Hematopoietic multipotent progenitor cell treated with erythropoietin and hydrocortisone succinate and interleukin-3 and kit ligand, for 8 days (in vitro differentiated cells): ENCODE measurements around the gene FGF19.

Experiments used
- DNase-seq: peaks from one replicate; pipeline ENCODE4 v3.0.0-alpha.2; 2015

Gene FGF19

GRCh38 chr11:69703768-69704507, at the start of gene FGF19:
TSS of gene FGF19 (minus strand) at chr11:69704022. CDS start at chr11:69703876, 146 bp downstream.
- DNase-seq, result peak; percentile 19

- DNase-seq, result no peak
Measured at GRCh38 chr11:69752890-69753289, 49.1 kb upstream of the FGF19 start.

GRCh38 chr11:69750875-69751597, 47.2 kb upstream of the FGF19 start:
- DNase-seq, result no peak

- DNase-seq, result no peak
Measured at GRCh38 chr11:69750108-69750850, 46.5 kb upstream of the FGF19 start.

GRCh38 chr11:69748637-69749036, 44.8 kb upstream of the FGF19 start:
- no peak for DNase-seq

- no peak for DNase-seq
Measured at GRCh38 chr11:69746752-69747742, 43.2 kb upstream of the FGF19 start.

GRCh38 chr11:69746140-69746539, 42.3 kb upstream of the FGF19 start:
- no peak for DNase-seq

- no peak for DNase-seq
Measured at GRCh38 chr11:69745201-69745600, 41.4 kb upstream of the FGF19 start.

- no peak for DNase-seq
Measured at GRCh38 chr11:69744435-69744834, 40.6 kb upstream of the FGF19 start.

GRCh38 chr11:69734841-69735240, 31.0 kb upstream of the FGF19 start:
- no peak for DNase-seq

GRCh38 chr11:69734367-69734766, 30.5 kb upstream of the FGF19 start:
- no peak for DNase-seq

GRCh38 chr11:69732910-69733309, 29.1 kb upstream of the FGF19 start:
- DNase-seq, result no peak

- no peak for DNase-seq
Measured at GRCh38 chr11:69731110-69731509, 27.3 kb upstream of the FGF19 start.

- DNase-seq, result no peak
Measured at GRCh38 chr11:69730500-69730899, 26.7 kb upstream of the FGF19 start.

- no peak for DNase-seq
Measured at GRCh38 chr11:69729252-69729651, 25.4 kb upstream of the FGF19 start.

GRCh38 chr11:69727266-69727665, 23.4 kb upstream of the FGF19 start:
- DNase-seq, result no peak

- DNase-seq, result no peak
Measured at GRCh38 chr11:69726481-69726880, 22.7 kb upstream of the FGF19 start.

GRCh38 chr11:69726019-69726418, 22.2 kb upstream of the FGF19 start:
- DNase-seq, result no peak

GRCh38 chr11:69721745-69722144, 17.9 kb upstream of the FGF19 start:
- DNase-seq, result no peak

- DNase-seq, result no peak
Measured at GRCh38 chr11:69721106-69721505, 17.3 kb upstream of the FGF19 start.

GRCh38 chr11:69718912-69719311, 15.1 kb upstream of the FGF19 start:
- DNase-seq, result no peak

GRCh38 chr11:69718147-69718546, 14.3 kb upstream of the FGF19 start:
- DNase-seq, result peak; percentile 63
